Fibroblast of skin of right biceps (primary cell): Measurements from ENCODE around the gene PAH.

Experiments used
- DNase-seq: peaks from one replicate; pipeline ENCODE4 v3.0.0-alpha.2; 2013

PAH gene

DNA sequence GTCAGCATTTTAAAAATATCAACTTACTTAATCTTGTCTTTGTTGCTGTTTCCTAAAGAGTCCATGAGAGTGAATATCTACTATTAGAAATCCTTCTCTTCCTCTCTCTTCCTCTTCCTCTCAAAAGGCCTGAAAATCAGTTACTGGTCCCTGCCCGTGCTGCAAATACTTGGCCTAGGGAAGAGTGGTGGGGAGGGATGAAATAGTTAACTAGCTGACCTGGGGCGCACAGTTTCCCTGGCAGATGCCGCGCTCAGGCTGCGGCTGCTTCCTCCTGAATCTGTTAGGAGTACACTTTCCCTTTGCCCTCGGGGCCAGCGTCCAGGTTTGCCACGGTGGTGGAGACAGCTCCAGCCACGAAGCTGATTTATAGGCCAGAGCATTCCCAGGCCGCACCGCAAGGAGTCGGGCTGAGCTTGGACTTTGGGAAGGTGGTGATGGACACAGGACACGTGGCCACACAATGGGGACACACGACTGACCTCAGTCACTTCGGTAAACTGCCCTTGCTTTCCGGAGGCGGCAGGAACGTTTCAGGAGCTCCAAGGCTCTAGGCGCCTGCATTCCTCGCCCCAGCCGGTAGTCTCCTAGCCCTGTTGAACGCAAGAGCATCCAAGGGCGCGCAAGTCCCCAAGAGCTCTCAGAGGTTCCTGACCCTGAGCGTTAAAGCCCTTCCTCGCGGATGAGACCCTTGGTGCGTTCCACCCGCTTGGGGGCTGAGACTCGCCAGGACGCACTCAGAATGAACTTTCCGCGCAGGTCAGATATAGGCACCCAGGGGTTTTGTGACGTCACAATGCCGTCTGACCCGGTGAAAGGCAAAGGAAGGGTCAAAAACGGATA is 33.3 kb upstream of the PAH start:
- DNase-seq: no peak

DNA sequence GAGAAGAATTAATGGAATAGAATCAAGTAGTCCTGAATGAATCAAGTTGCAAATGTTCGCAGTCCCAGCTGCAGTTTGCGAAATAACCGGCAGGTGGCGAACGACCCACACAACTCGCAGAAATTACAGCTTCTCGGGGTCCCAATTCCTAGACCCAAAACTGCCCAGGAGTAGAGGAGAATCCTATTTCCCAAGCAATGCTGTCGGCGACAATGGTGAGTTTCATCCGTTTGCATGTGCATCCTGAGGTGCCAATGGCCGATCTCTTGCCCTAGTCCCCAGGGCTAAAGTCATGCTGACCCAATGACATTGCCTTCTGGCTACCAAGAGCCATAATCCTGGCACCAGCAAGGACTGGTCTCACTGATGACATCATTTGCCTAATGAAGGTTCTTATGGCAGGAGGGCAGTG is 31.9 kb upstream of the PAH start:
- peak; percentile 24 for DNase-seq

GRCh38 chr12:102946042-102946441 is 29.0 kb upstream of the PAH start:
- no peak for DNase-seq

- no peak for DNase-seq
Observed at GRCh38 chr12:102939670-102940222, 22.7 kb upstream of the PAH start.

DNA sequence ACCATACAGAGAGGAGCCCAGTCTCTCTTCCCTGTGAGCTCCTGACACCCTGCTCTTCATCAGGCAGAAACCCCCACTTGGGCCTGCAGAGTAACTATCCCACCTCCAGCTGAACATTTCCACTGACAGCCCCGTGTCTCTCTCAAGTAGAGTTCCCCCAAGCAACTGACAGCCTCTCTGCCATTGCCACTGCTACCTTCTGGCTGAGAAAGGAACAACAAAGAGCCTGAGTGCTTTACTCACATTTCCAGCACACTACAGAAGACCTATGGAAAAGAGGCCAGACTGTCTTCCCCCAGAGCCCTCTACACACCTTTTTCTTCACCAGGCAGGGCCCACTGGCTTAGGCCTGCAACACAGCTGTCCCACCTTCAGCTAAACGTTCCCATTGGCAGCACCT is 22.0 kb upstream of the PAH start:
- DNase-seq: no peak

GRCh38 chr12:102933168-102933567 is 16.1 kb upstream of the PAH start:
- DNase-seq: no peak

GRCh38 chr12:102927220-102927619 is 10.2 kb upstream of the PAH start:
- no peak for DNase-seq

DNA sequence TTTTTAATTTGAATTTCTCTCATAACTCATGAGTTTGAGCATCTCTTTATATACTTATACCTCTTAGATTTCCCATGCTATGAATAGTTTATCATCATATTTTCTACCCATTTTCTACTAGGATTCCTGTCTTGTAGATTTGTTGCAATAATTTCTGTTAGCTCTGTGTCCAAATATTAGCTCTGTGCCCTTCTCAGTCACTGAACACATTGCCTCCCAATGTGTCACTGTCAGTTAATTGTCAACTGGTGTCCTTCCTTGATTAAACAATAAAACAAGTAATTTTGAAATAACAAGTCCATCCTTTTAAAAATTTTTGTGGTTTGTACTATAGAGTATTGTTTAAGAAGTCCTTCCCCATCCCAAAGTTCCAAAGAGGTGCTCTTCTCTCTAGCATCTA is 4.2 kb upstream of the PAH start:
- no peak for DNase-seq

DNA sequence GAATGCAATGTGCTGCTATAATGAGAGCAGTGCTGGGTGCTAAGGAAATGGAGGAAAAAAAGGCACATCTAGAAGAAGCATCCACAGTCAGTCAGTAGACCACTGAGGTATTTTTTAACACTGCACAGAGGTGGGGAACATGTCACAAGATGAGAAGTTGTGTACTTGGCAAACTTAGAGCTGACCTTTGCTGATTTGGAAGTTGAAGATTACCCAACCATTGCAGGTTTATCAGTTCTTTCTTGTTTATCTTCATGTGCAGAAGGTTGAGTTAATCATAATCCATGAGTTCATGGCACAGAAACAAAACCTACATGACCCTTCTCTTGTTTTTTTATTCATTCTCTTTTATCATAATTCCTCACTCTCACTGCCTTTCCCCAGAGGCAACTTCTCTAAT is 3.2 kb upstream of the PAH start:
- DNase-seq: no peak

GRCh38 chr12:102918840-102919239 is 1.8 kb upstream of the PAH start:
- no peak for DNase-seq

DNA sequence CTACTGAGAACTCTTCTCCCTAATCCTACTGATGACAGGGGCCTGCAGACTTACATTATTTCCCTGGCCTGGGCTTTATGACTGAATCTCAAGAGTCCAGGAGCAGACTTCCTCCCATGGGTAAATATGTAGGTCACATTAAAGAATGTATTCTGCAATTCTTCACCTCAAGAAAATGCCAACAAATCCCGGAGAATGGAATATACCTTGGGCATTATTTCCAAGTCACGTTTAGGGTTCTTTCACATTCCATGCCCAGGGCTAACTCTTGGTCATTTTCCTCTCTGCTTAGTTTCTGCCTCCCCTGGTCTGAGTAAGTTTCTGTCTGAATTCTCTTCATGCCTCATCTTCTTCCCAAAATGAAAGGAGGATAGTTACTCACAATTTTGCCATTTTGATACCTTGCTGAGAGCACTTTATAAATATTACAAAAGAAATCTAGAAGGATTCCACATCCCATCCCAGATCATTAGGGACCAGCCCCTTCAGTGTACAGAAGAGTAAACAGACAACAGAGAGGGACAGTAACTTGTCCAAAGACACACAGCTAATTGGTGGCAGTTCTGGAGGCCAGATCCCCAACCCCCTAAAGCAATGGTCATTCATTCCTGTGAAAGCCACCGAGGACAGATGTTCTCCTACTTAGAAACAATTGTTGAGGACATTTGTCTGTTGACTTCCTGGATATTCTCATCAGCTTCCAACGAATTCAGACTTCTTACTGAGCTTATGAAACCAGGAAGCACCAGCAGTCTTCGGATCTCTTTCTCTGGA is 605 bp downstream of the PAH start:
- no peak for DNase-seq

DNA sequence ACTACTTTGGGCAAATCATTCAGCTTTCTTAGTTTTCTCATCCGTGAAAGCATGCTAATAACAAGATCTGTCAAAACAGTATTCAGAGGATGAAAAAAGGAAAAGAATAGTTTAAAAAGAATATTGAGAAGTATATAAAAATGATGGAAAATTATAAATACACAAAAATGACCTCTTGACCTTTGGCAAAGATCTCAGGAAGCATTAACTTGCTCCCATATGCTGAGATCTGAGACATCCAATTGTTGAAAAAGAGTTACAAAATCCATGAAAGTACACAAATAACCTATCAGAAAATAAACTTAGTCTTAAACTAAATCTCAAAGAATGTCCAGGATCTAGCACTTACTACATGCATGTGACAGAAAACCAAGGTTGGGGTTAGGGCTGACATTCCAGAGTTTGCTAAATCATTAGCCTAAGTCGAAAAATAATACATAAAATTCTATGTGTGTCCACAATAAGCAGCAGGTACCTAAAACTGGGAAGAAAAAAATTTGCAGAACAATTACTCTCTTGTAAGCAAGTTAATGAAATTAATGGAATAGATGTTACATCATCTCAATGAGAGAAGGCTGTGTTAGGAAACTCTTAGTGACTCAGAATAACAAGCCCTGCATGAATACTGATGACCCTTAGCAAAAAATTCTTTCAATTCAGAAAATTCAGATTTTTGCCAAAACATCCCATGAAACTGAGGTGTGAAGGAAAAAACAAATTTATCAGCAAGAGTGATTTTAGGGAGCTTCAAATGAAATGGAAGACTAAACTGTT is 3.4 kb downstream of the PAH start:
- no peak for DNase-seq

DNA sequence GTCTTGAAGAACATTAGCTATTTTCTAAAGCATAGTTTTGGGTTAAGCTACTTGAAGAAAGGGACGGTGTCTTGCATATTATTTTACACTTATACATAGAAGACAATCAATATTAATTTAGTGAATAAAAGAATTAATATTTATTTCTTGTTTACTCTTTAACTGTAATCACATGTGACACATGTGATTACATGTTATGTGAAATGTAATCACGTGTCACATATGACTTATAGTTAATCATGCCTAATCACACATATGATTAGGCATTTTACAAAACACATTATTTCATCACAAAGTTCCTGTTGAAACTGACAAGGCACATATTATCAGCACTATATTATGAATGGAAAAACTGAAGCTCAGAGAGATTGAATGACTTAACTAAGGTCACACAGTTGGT is 4.8 kb downstream of the PAH start:
- no peak for DNase-seq

DNA sequence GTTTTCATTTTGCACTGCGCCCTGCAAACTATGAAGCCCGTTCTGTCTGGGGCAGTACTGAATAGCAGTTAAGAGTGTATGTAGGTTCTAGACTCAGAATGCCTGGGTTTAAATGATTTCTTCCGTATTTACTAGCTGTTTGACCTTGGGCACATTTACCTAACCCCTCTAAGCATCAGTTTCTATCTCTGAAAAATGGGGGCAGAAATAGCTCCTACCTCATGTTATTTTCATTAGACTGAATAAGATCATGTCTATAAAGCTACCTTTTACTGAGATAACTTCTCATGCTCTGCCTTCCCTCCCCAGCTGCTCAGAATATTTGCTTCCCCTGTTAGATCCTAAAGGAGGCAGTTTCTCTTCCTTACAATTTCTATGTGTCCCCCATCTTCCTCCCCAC is 5.7 kb downstream of the PAH start:
- DNase-seq: no peak

DNA sequence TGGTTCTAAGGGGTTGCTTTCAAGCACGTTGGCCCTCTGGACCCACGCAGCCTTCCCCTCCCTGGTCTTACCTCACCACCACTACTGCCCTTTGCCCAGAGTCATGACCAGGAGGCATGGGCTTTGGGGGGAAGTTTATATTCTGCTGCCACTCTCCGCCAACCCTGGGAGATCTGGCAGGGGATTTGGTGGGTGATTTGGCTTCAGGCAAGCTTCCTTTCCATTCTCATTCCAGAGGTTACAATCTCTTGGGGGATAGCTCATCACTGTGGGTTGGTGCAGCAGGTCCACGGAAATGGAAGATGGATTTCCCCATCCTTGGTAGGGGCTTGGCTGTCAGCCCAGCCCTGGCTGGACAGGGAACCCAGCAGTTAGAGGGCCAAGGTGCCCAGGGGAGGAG is 6.3 kb downstream of the PAH start:
- no peak for DNase-seq

GRCh38 chr12:102910137-102910536 is 6.9 kb downstream of the PAH start:
- no peak for DNase-seq

- DNase-seq: no peak
Observed at GRCh38 chr12:102907918-102908317, 9.1 kb downstream of the PAH start.

- no peak for DNase-seq
Observed at GRCh38 chr12:102905229-102905628, 11.8 kb downstream of the PAH start.

DNA sequence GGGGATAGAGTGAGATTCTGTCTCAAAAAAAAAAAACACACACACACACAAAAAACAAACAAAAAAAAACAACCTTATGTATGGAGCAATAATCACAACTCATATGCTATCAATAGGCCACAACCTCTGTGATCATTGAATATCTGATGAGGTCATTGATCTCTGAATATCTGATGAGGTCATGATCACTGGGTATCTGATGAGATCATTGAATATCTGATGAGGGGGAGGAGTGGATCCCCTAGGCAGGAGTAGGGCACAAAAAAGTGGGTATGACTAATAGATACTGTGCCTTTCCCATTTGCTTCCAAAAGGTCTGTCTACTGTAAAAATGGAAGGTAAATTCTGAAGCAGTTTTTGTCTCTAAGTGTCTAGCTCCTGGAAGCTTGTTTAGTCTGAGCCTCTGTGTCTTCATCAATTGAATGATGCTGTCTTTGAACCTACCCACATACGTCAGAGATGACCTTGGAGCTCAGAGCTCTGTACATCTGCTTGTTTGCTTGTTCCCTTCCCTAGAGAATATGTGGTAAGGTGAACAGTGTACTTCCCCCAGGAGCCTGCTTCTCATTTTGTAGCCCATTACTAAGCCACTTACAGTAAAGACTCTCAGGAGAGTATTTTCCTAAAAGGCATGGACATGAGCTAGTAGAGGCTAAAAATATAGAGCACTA is 13.6 kb downstream of the PAH start:
- no peak for DNase-seq

GRCh38 chr12:102902093-102902492 is 15.0 kb downstream of the PAH start:
- no peak for DNase-seq

- DNase-seq: no peak
Observed at GRCh38 chr12:102900389-102900788, 16.7 kb downstream of the PAH start.

- DNase-seq: no peak
Observed at GRCh38 chr12:102896067-102896466, 21.0 kb downstream of the PAH start.

DNA sequence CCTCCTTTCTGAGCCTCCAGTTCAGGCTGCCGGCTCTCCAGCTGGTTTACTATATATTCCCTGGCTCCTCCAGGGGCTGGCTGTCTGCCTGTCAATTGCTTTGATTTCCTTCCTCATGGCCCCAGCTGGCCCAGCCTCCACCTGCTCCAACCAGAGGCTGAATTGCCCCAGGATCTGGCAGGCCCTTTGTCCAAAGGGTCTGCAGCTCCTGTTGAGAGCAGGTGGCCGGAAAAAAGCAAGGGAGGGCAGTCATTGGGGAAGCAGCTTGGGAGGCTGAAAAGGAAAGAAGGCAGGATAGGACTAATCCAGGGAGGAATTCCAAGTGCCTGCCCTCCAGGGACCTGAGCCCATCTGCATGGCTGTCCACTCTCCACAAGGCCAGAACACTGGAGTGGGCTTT is 25.3 kb downstream of the PAH start:
- DNase-seq: no peak
